HG03520 (cell line): ENCODE measurements around the gene SLC25A21.

Source experiments
- ATAC-seq: cut with Tn5 transposase; IDR thresholded peaks from one replicate; pipeline ENCODE4 v1.9.1; 2021; ENCODE audit warnings: mild to moderate bottlenecking, moderate library complexity; ENCODE audit not compliant: unreplicated experiment

The SLC25A21 gene

GRCh38 chr14:36791402-36791801 is 381.0 kb downstream of the SLC25A21 start:
- no peak for ATAC-seq

- no peak for ATAC-seq
Measured at GRCh38 chr14:36785511-36785910, 386.9 kb downstream of the SLC25A21 start.

- ATAC-seq, result no peak
Measured at GRCh38 chr14:36784541-36784940, 387.9 kb downstream of the SLC25A21 start.

- no peak for ATAC-seq
Measured at GRCh38 chr14:36781897-36782296, 390.5 kb downstream of the SLC25A21 start.

GRCh38 chr14:36773558-36773957 is 398.8 kb downstream of the SLC25A21 start:
- ATAC-seq, result no peak

- no peak for ATAC-seq
Measured at GRCh38 chr14:36773136-36773540, 399.3 kb downstream of the SLC25A21 start.

GRCh38 chr14:36771028-36771640 is 401.3 kb downstream of the SLC25A21 start:
- ATAC-seq, result no peak

- ATAC-seq, result no peak
Measured at GRCh38 chr14:36768638-36769337, 403.6 kb downstream of the SLC25A21 start.

- ATAC-seq, result no peak
Measured at GRCh38 chr14:36767603-36768281, 404.7 kb downstream of the SLC25A21 start.

- no peak for ATAC-seq
Measured at GRCh38 chr14:36766974-36767373, 405.4 kb downstream of the SLC25A21 start.

GRCh38 chr14:36757734-36758601 is 414.4 kb downstream of the SLC25A21 start:
- no peak for ATAC-seq

- ATAC-seq, result no peak
Measured at GRCh38 chr14:36756226-36756625, 416.2 kb downstream of the SLC25A21 start.

GRCh38 chr14:36755756-36756155 is 416.6 kb downstream of the SLC25A21 start:
- no peak for ATAC-seq

GRCh38 chr14:36751920-36752319 is 420.5 kb downstream of the SLC25A21 start:
- ATAC-seq, result no peak

GRCh38 chr14:36751106-36751505 is 421.3 kb downstream of the SLC25A21 start:
- ATAC-seq, result no peak

GRCh38 chr14:36750244-36750643 is 422.2 kb downstream of the SLC25A21 start:
- ATAC-seq, result no peak

GRCh38 chr14:36748610-36749213 is 423.7 kb downstream of the SLC25A21 start:
- ATAC-seq, result no peak

GRCh38 chr14:36747411-36748184 is 424.8 kb downstream of the SLC25A21 start:
- ATAC-seq, result no peak

- no peak for ATAC-seq
Measured at GRCh38 chr14:36746872-36747271, 425.5 kb downstream of the SLC25A21 start.

- no peak for ATAC-seq
Measured at GRCh38 chr14:36741858-36742257, 430.5 kb downstream of the SLC25A21 start.
